Hypothalamus (tissue), 51 donors: ENCODE results near the gene F5.

Source experiments
- DNase-seq, 51 donors: peaks; one replicate each; lab custom pipeline; 2025; lab: John Stamatoyannopoulos, UW

F5 gene

DNA sequence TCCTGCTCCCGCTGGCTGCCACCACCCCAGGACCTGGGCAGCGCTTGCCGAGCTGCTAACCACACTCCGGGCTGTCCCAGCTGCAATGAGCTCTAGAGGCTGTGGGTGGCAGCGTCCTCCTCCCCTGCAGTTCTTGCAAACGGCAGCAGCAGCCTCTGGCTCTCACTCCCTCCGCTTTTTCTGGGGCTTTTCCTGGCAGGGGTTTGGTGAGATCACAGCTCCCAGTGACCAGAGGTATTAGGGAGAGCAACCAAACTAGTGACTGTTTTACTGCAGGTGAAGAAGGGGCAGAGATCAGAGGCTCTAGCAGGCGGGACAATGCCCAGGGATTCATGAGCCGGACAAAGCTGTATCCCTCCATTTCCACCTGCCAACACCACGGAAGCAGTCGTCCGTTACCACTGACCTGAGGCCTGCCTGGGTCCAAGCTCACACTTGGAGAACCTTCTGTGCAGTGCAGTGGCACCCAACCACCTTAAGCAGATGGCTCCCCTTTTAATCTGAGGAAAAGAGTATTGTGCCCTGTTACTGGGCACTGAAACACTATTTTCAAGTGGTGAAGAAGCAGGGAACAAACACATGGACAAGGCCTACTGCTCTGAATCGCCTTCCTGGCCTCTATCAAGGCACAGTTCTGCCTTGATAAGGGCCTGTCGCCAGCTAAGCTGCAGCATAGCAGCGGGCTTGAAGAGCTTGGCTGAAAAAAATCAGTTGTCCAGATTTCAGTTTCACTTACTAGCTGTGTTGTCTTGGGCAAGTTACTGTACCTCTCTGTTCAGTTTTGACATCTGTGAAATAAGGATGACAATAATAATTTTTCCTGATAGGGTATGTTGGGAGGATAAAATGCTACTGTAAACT, at the start of gene F5:
TSS of gene F5 (minus strand) at position 87 of the 861 bp plus-strand sequence. CDS start 95 bp downstream, outside the sequence.
- DNase-seq: peak in 48 of 51 donors; percentile 4 to 77 (median 50)

DNA sequence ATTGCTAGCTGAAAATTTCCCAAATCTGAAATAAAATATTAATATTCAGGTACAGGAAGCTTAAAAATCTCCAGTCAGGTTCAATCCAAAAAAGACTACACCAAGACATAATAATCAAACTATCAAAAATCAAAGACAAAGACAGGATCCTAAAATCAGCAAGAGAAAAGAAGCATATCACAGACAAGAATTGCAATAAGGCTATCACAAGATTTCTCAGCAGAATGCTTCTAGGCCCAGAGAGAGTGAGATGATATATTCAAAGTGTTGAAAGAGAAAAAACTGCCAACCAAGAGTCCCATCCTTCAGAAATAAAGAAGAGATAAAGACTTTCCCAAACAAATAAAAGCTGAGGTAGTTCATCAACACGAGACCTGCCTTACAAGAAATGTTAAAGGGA, 48.6 kb upstream of the F5 start:
- no peak for DNase-seq

DNA sequence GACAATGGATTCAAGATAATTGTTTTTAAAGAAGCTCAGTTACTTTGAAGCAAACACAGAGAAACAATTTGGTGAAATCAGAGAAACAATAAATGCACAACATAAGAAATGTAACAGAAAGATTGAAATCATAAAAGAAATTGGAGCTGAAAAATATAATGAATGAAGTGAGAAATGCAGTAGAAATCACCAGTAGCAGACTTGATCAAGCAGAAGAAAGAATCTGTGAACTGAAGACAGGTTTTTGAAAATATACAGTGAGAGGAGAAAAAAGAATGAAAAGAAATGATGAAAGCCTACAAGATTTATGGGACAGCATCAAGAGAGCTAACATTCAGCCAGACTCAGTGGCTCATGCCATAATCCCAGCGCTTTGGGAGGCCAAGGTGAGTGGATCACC, 47.9 kb upstream of the F5 start:
- DNase-seq: no peak

DNA sequence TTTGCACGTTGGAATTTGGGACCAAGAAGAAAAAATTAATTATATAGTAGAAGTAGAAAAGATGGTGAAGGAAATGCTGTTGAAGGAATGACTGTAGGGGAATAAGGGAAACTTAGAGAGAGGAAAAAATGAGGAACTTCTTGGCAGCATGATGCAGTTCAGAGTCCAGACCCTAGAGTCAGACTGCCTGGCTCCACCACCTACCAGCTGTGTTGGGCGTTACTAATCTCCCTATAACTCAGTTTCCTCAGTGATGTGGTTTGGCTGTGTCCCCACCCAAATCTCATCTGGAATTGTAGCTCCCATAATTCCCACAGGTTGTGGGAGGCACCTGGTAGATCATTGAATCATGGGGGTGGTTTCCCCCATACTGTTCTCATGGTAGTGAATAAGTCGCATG, 45.0 kb upstream of the F5 start:
- DNase-seq: no peak

DNA sequence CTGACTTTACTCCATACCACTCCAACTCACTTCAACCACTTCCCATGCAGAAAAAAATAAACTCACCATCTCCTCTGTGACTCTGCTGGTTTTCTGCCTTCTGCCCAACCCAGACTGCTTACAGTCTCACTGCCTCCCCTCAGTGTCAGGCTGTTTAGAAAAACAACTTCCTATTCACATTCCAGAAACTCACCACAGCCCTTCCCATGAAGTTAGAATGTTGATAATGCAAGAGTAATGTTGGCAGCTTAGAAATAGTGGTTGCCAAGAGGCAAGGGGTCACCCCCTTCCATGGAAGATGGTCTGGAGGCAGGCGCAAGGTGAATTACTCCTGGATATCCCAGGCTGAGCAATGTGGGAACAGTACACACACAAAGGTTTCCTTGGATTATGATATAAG, 43.7 kb upstream of the F5 start, which contains the start of gene SELP:
TSS of gene SELP (minus strand) at position 119 of the 400 bp plus-strand sequence. CDS start at position 69, 50 bp downstream.
- no peak for DNase-seq

DNA sequence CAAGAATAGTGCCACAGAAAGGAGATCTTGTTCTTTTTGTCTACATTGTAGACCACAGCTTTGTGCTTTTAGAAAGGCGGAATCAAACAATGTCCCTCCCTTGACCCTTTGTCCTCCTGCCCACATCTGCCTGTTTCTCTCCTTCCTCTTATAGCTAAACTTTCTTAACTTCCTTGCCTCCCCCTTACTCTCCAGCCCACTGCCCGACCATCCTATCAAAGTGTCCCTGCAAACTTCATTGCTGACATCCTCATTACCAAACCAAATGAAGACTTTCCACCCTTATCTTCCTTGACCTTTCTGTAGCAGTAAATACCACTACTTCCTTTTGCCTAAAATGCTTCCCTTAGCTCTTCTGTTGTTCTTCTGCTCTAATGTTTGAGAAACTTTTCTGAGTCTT, 38.6 kb upstream of the F5 start:
- DNase-seq: no peak

DNA sequence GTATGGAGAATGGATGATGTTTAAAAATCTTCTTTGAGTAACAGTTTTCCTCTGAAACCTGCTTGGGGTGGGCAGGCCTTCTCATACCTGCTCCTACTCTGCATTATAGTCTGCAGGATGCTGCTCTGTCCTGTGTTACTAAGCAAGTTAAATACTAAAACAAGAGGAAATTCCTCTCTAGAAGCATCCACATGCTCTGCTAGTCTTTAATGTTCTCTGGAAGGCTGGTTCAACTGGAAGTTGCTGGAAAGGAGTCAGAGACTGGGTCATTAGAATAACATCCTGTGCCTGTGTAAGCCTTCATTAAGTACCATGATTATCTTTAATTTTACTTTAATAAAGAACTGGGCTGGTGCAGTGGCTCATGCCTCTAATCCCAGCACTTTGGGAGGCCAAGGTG, 37.8 kb upstream of the F5 start:
- no peak for DNase-seq

DNA sequence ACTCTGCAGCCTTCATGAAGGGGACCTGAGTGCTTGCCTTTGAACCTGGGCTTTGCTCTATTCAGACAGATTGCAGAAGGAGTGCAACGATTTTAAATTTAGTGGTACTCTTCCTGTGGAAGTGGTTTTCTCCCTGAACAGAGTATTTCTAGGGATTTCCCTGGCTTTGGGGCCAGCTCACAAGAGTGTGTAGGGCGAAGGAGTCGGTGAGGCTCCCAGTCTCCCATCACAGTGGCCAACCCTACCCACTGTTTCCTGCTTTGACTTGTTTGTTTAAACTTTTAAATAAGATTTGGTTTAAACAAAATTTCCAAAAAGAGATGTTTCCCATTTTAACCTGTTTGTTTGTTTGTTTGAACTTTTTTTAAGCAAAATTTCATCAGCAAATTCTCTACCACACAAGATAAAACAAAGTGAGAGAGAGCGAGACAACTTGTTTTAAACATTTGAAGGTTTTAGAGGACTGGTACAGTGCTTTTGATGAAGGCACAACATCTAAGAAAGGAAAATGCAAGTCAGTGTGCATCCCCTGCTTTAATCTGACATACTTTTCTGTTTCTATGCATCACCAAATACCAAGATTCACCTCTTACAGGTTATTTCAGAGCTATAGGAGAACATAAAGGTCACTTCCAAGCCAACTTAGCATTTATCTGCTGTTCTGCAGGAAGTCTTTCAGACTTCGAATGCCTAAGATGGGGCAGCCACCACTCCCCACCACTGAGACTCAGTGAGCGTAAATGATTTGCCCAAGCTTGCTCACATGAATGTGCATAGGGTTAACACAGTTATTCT, 37.0 kb upstream of the F5 start:
- DNase-seq: no peak

DNA sequence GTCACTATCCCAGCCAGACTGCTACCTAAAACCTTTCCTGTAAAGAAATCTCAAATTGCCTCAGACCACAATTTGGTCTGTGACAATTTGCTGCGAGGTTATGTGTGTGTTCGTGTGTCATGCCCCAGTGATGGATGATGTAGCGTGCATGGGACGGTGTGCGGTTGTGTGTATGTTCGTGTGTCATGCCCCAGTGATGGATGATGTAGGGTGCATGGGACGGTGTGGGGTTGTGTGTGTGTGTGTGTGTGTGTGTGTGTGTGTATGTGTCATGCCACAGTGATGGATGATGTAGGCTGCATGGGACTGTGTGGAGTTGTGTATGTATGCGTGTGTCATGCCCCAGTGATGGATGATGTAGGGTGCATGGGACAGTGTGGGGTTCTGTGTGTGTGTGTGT, 34.3 kb upstream of the F5 start:
- no peak for DNase-seq

DNA sequence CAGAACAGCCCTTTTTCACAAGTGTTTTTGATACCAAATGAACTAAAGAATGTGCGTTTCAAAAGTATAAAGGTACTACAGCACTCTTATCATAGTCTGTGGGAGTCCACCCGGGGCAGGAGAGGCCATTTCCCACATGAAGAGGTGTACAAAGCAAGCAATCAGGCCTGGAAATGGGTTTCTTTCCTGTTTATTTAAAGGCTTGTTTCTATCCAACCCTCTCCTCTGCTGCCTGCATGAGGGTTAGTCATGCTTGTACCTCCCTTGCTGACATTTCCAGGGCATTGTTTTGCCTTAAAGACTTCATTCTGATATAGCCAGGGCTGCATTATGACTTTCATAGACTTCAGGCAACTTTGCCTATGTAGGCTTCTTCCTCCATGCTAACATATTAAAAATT, 32.1 kb upstream of the F5 start:
- no peak for DNase-seq

DNA sequence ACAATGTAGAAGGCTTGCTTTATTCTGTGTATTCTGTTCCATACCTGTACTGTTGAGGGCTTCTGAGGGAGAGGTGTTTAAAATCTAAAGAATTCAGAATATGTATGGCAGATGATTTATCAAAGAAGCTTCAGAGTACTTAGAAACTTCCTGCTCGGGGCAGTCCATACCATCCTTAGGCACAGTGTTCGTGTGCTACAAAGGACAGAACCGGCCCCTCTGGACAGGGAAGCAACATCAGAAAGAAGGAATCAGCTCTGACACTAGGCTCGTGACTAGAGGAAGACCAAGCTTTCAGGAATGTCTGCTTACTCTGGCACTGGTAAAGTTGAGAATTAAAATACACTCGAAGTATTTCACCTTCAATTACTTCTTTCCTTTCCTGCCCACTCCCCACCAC, 29.5 kb upstream of the F5 start:
- DNase-seq: no peak

DNA sequence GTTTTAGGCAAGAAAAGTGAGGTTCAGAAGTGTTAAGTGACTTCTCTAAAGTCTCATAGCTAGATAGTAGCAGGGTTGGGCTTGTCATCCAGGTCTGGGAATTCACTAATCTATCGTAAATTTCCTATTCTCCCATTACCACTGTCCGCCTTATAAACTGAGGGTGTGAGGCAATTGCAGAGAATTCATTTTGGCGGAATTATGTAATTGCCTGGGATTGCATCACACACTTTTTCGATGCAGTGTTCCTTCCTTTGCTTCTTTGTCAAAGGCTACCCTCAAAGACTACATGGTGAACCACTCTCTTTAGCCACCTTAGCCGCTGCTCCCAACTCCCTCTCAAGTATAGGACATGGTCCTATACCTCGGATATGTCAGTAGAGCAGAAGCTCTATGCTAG, 24.6 kb upstream of the F5 start:
- DNase-seq: no peak

DNA sequence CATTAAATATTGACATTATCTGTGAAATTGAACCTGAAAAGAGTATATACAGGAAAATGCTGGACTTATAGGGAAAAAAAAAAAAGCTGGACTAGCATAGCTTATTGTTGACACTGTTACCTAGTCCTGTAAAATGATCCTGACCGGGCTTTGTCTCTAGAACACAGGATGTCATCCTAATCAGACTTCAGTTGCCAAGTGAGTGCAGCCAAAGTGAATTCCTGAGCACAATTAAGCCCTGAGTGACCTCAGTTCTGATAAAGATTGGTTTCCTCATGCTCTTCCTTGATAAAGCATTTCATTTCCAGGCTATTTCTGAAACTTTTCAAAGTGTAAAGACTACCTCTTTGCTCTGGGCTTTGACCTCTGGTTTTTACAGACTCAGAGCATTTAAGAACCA, 23.8 kb upstream of the F5 start:
- DNase-seq: no peak

DNA sequence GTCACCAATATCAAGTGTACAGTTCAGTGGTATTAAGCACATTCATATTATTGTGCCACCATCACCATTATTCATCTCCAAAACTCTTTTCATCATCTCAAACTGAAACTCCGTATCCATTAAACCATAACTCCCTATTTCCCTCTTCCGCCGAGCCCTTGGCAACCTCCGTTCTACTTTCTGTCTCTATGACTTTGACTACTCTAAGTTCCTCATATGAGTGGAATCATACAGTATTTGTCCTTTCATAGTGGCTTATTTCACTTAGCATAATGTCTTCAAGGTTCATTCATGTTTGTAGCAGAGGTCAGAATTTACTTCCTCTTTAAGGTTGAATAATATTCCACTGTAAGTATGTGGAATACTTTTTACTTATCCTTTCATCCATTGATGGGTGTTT, 21.9 kb upstream of the F5 start:
- DNase-seq: no peak

DNA sequence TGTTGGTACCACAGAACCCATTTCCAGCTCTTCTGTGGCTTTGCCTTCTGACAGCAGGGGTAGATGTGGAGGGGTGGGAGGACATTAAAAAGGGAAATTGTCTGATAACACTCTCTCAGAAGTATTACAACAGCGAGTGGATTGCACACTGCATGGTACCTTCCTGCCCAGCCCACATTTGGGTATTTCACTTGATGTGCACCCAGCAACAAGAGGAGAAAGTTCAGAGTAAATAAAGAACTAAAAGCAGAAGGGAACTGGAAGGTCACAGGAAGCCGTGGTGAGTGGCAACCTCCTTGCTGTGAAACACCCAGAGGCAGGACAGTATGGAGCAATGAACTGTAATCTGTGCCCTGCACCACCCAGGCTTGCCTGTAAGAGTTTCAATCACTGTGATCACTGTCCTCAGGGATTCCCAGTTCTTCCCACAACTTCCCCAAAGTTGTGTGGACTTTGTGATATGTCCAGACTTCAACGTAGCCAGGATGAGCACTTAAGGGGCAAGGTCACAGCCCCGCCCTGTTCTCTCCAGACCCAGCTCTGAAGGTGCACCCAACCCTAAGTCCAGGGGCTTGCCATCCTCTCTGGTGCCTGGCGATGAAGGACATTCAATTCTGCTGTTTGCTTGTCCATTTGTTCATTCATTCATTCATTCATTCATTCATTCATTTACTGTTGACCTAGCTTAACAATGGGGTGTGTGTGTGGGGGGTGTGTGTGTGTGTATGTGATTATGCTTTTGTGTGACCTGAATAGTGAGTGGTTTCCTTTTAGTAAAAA, 18.7 kb upstream of the F5 start:
- peak in 10 of 51 donors; percentile 0 to 30 (median 5) for DNase-seq

DNA sequence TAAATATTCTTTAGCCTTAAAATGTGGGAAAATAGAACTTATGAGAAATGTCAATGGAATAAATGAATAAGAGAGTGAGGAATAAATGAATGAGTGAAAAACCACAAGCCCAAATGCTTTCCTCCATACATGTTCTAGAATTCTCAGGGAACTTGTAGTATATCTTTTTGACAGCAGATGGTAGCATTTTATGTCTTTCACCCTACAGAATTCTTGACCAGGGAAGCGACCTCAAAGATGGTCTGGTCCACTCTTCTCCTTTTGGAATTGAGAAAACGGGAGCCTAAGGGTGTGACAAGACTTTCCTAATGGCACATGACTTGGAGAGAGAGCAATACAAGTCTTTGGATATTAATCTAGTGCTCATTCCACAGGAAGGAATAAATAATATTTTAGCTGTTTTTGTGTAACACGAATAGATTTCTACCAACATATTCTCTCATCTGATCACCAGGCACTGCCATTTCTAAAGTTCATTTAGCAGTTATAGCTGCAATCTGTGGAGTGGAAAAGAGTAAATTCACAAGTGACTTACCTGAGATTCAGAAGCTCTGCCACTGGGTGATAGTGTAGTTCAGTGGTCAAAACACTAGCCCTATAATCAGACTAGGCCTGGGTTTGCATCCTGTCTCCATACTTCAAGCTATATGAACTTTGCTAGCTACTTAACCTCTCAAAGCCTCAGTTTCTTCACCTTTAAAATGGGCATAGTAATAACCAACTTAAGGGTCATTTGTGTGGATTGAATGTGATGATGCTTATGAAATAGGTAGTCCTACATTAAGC, 15.0 kb upstream of the F5 start:
- peak in 3 of 51 donors; percentile 5 to 53 (median 16) for DNase-seq

DNA sequence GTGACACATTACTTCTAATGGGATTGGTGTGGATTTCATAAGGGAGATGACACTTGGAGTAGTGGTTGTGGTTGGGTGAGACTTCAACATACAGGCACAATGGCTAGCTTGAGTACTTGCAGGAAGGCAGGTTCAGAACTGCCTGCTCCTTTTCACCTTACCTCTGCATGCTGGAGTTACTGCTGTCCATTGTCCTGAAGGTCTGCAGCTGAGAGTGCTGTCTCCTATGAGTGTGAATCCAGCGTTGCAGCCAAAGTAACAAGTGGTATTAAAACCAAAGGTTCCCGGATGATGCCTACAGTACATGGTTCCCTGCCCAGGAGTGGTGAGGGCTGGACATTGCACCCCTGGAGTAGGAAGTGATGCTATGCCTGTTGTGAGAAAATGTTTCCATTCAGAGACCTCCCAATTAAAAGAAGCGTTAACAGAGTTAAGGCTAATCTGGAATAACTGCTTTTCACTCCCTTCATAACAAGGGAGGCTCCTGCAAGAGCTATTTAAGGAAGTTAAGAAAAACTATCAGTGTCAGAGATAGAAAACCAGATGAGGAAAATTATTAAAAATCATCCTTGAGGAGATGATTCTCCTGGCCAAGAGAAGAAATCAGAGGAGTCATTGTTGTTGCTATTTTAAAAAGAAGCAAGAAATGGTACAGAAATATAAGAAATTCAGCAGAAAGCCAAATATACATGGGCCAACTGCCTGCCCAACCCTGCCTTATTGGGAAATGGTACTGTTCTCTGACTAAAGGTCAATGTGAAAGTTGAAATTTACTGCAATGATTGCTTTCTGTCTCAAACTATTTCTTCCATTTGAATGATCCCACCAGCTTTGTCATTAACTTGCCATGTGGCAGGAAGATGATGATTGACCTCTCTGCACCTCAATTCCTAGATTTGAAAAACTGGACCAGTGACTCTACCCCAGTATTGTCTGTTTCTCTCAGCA, 9.8 kb upstream of the F5 start:
- DNase-seq: no peak

DNA sequence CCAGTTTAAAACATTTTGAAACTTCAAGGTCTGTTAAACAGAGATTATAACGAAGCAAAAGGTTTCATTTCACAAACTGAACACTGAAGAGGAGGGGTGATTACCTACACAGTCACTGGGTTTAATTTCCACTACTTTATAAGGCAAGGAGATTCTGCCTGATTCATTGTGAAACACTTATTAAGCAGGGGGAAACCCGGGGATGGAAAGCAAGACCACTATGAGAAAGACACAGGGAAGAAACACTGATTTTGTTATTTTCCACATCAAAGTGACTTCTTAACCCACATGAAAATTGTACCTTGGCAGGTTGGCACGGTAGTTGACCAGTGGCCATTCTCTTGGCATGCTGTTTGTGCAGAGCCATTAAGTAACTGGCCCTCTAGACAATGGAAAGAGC, 8.1 kb upstream of the F5 start:
- DNase-seq: no peak

DNA sequence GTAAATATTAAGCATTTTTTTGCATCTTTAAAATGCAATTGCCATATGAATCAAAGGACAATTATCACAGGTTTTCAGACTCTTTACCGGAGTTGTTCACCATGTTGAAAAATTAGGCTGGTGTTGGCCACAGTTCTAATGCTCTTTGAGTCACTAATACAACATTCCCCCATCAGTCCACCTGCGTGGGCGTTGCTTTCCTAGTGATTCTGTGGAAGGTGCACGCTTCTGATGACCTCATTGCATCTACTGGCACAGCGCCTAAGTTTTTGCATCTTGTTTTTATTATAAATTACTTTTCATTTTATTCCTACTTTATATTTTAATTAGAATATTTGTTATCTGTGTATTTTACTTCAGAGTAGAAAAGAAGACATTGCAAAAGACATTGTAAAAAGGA, 4.7 kb upstream of the F5 start:
- no peak for DNase-seq
